Fibroblast of lung (primary cell): ENCODE results near the gene IRF2BPL.

Source experiments
- CTCF ChIP-seq, 2 donors: IDR thresholded peaks in 1 of 2; conservative IDR thresholded peaks in 1 of 2; 1 replicate in 1 of 2; 2 replicates in 1 of 2; pipeline ENCODE4 v1.5.1; 2011 to 2012; ENCODE audit warnings: low read length in 2 of 2, control low read depth in 1 of 2, inconsistent platforms in 1 of 2, low read depth in 1 of 2, mild to moderate bottlenecking in 1 of 2
- EZH2 ChIP-seq: IDR thresholded peaks from 2 replicates; pipeline ENCODE4 v1.5.1; 2012; ENCODE audit warnings: low read length, control low read depth, mild to moderate bottlenecking; ENCODE audit errors: missing control alignments

GRCh38 chr14:76981670-76982069, 46.8 kb downstream of the IRF2BPL start:
- TF ChIP-seq CTCF (conservative IDR thresholded peaks at IDR 0.05 in 1 of 2, IDR thresholded peaks at IDR 0.05 in 1 of 2; ENCODE audit: low read depth in 1 of 2, low read length in 2 of 2): no peak
- TF ChIP-seq EZH2: no peak
